GM19023 (cell line): ENCODE measurements around the gene OSBPL2.

ENCODE experiments used
- ATAC-seq: cut with Tn5 transposase; IDR thresholded peaks from one replicate; pipeline ENCODE4 v1.9.1; 2021; ENCODE audit warnings: mild to moderate bottlenecking, moderate library complexity; ENCODE audit not compliant: unreplicated experiment

OSBPL2 gene

DNA sequence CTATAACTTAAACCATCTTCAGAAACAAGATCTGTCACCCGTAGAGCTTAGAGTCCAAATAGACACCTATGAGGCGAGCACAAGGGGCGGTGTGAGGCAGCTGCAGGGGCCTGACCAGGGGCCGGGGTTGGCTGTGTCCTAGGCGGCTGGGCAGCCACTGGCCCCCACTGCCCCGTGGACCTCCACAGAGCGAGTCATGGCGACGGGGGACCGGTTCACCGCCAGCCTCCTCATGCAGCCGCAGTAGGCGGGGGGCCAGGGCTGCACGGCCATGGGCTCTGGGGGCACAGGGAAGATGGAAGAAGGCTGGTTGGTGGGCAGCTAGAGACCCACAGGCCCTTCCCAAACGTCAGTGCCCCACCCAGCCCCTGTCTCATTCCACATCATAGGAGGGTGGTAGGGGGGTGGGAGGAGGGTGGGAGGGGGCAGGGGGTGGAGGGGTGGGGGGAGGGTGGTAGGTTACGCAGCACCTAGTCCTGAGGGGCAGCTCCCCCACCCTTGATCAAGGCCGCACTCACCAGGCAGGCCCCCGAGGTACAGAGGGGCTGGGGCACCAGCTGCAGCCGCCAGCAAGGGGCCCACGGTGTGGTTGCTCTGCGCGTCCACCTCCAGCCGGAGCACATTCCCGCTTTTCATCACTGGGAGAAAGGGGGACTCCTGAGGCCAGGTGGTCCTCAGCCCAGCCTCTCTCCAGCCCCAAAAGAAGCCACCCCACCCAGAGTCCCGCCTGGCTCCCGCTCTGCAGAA, 71.0 kb downstream of the OSBPL2 start:
- ATAC-seq = no peak

DNA sequence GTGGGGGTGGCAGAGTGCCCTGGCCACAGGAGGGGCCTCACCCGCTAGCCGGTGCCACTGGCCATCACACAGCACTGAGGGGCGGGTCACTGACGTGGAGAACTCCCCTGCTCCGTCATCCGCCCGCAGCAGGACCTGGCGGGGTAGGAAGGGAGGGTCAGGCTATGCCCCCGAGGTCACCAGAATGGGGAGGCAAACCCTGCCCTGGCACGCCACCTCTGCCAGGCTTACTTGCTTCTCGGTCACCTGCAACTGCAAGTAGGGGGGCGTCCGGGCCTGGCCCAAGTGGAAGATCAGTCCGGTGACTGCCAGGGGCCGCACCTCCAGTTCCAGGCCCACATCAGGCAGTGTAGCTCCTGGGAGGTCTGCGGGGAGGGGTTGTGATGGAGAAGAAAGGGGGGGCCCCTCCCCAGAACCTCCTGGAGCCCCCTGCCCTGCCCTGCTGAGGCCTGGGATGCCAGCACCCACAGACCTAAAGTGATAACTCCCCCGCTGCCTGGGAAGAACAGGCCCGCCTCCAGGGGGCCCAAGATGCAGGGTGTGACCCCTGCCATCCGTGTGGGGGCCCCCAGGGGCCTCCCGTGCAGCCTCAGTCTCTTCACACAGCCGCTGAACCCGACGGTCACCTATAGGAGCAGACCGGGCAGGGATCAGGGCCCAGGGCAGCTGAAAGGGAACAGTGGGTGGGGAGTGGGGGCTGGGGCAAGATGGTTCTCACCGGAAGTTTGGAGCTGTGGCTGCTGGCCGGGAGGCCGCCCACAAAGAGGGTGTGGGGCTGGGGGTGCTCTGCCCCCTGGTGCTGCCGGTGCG, 71.8 kb downstream of the OSBPL2 start:
- ATAC-seq = no peak

DNA sequence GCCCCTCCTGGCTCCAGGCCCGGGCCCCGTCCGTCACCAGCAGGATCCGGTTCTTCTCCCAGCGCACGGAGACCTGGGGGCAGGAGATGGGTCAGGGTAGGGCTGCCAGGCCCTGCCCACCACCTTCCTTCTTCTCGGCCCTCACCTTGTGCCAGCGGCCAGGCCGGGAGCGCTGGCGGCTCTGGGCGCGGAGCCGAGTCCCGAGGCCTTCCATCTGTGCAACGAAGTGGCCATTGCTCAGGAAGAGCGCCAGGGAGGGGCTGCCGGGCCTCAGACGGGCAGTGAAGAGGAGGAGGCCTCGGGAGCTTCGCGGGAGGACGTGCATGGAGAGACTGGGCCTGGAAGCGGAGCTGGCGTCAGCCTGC, 72.4 kb downstream of the OSBPL2 start:
- no peak for ATAC-seq

- ATAC-seq = no peak
Observed at GRCh38 chr20:62311150-62311549, 72.8 kb downstream of the OSBPL2 start.

DNA sequence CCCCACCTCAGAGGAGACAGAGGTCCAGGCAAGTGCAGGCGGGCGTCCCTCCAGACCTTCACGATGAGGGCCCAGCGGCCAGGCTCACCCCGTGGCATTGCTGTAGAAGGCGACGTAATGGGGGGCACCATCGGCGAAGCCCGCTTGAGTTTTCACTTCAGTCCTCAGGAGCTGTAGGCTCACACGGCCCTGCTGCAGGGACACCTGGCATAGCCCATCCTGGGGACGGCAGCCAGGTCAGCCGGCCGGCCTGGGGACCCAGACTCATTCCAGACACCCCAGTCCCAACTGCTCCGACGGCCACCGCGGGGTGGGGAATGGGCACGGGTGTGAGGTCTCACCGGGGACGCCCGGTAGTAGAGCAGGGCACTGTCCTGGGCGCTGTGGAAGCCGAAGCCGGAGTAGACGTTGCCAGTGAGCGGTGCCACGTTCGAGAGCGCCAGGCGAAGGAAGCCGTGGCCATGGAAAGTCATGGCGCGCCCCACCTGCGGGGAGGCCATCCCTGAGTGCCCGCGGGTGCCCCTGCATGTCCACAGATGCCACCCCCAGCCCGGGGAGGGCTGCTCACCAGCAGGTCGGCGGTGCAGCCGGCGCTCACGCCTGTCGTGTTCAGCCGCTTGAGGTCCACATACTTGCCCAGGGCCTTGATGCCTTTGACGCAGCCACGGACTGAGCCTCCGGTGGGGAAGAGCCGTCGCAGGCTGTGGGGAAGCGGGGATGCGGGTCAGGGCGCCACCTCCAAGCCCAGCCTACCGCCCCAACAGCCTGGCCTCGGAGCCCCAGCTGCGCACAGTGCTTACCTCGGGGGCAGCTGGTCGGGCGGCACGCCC, 73.7 kb downstream of the OSBPL2 start:
- no peak for ATAC-seq

GRCh38 chr20:62312662-62312977, 74.3 kb downstream of the OSBPL2 start:
- ATAC-seq = no peak

GRCh38 chr20:62313021-62313420, 74.7 kb downstream of the OSBPL2 start:
- ATAC-seq = no peak

- no peak for ATAC-seq
Observed at GRCh38 chr20:62313460-62314338, 75.4 kb downstream of the OSBPL2 start.

DNA sequence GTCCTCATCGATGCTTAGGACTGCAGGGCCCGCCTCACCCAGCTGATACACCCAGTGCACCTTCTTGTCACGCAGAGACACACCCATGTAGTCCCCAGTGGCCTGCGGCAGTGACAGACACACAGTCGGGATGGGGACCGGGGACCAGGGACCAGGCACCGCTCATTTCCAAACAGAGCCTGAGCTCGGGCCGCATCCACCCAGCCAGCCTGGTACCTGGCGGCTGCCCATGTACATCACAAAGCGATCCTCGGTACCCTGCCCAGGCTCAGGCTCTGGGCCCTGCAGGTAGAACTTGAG, 76.0 kb downstream of the OSBPL2 start:
- ATAC-seq = no peak

- ATAC-seq = no peak
Observed at GRCh38 chr20:62314711-62315302, 76.5 kb downstream of the OSBPL2 start.

GRCh38 chr20:62315773-62316172, 77.5 kb downstream of the OSBPL2 start:
- no peak for ATAC-seq

- ATAC-seq = no peak
Observed at GRCh38 chr20:62316331-62317166, 78.2 kb downstream of the OSBPL2 start.

GRCh38 chr20:62317167-62317655, 78.9 kb downstream of the OSBPL2 start:
- no peak for ATAC-seq

DNA sequence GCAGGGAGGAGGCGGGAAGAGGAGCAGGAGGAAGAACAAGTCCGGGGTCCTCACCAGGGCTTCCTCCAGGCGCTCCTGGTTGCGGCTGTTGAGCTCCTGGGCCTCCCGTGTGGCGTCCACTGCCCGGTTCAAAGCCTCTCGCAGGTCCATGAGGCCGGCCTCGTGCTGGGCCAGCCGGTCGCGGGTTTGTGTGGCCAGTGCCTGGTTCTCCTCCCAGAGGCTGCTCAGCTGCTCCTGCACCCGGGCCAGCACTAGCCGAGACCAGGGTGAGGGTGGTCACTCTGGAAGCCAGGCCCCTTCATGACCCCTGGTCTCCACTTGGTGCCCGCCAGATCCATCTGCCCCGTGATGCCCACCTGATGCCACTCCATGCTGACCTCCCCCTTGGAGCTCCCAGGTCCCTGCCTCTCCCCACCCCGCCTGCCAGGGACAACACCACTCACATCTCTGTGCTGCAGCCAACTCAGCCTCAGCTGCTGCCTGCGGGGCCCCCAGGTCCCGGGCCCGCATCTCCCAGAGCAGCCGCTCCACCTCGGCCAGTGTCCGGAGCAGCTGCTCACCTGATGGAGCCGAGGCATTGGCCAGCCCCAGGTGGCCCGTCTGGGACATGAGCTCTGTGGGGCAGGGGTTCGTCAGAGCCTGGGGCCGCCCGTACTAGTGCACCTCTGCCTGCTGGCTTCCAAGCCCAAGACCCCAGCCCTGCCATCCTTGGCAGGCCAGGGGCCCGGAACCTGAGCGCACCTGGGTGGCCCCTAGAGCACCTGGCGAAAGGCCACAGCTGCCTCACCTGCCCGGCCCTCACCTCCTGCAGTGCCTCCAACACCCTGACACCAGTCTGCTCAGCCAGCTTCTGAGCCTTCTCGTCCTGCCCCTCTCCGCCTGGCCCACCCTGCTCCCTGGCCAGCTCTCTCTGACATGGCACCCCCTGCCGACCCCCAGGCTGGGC, 80.4 kb downstream of the OSBPL2 start:
- no peak for ATAC-seq

DNA sequence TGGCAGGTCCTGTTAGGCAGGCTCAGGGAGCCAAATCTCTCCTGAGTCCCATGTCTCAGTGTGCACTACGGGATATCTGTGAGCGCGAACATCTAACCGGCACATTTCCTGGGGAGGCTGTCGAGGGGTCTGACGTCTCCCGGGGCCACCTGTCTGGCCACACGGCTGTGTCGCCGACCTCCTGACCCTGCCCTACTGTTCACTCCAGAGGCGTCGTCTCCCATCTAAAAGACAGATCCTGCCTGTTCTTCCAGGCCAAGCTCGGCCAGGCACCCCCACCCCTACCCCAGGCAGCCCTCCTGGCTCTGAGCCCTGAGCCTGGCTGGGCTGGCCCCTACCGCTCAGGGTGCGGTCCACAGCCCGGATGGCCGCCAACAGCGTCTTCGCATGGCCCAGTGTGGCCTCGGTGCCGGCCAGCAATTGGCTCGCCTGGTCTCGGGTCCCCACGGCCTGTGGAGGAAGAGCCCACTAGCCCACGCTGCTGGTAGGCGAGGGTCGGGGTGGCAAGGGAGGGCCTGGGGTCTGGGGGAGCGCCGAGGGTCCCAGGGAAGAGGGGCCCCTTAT, 81.1 kb downstream of the OSBPL2 start:
- no peak for ATAC-seq

DNA sequence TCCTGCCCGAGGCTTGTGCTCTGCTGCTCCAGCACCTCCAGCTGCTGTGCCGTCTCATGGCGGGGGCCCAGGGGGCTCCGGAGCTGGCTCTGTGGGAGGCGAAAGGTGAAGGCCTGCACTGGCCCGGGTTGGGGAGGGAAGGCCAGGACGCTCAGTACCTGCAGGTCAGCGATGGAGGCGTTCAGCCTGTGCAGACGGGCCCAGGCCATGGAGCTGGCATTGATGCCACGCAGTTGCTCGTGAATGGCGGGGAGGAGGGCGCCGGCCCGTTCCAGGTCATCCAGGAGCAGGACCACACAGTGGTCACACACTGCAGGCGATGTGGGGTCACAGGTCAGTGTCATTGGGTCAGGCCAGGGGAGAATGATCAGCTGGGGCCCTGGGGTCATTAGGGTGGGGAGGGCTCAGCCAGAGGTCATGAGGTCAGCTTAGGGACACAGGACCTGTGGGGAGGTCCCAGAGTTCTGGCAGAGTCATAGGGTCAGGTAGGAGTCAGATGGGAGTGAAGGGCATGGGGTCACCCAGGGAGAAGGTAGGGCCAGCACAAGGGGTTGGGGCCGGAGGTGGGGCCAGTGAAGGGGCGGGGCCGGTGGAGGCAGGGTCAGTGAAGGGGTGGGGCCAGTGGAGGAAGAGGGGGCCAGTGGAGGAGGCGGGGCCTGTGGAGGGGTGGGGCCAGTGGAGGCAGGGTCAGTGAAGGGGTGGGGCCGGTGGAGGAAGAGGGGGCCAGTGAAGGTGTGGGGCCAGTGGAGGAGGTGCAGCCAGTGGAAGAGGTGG, 82.4 kb downstream of the OSBPL2 start:
- ATAC-seq = no peak

GRCh38 chr20:62321521-62321948, 83.2 kb downstream of the OSBPL2 start:
- no peak for ATAC-seq
